HG03521 (cell line): ENCODE results near the gene EDC3.
A peak's percentile ranks its signal among the peaks of the same experiment; 100 is the strongest.

Experiments used
- ATAC-seq: cut with Tn5 transposase; IDR thresholded peaks from one replicate; pipeline ENCODE4 v1.9.1; 2021; ENCODE audit warnings: mild to moderate bottlenecking, moderate library complexity; ENCODE audit not compliant: unreplicated experiment

The EDC3 gene

GRCh38 chr15:74626752-74627692, 68.8 kb downstream of the EDC3 start:
- no peak for ATAC-seq

- ATAC-seq: no peak
Measured at GRCh38 chr15:74626336-74626735, 69.5 kb downstream of the EDC3 start.

- ATAC-seq: no peak
Measured at GRCh38 chr15:74625693-74626092, 70.1 kb downstream of the EDC3 start.

- no peak for ATAC-seq
Measured at GRCh38 chr15:74624020-74624602, 71.7 kb downstream of the EDC3 start.

GRCh38 chr15:74622758-74623157, 73.1 kb downstream of the EDC3 start:
- no peak for ATAC-seq

- no peak for ATAC-seq
Measured at GRCh38 chr15:74621936-74622335, 73.9 kb downstream of the EDC3 start.

GRCh38 chr15:74621546-74621920, 74.3 kb downstream of the EDC3 start:
- ATAC-seq: no peak

GRCh38 chr15:74620636-74621545, 74.9 kb downstream of the EDC3 start:
- peak; percentile 45 for ATAC-seq

GRCh38 chr15:74619916-74620635, 75.7 kb downstream of the EDC3 start:
- no peak for ATAC-seq

GRCh38 chr15:74618841-74619596, 76.8 kb downstream of the EDC3 start:
- no peak for ATAC-seq

GRCh38 chr15:74616996-74617395, 78.8 kb downstream of the EDC3 start:
- no peak for ATAC-seq

GRCh38 chr15:74616366-74616939, 79.4 kb downstream of the EDC3 start:
- no peak for ATAC-seq

GRCh38 chr15:74615508-74616365, 80.1 kb downstream of the EDC3 start, which contains the start of gene CLK3:
Gene CLK3 (plus strand): TSS chr15:74615836. CDS start chr15:74619197, 3,361 bp downstream.
- ATAC-seq: peak; percentile 80

- peak; percentile 44 for ATAC-seq
Measured at GRCh38 chr15:74614744-74615507, 80.9 kb downstream of the EDC3 start.

- ATAC-seq: no peak
Measured at GRCh38 chr15:74613953-74614743, 81.7 kb downstream of the EDC3 start.

- ATAC-seq: no peak
Measured at GRCh38 chr15:74613089-74613952, 82.5 kb downstream of the EDC3 start.
